Body of pancreas (tissue), 4 donors: ENCODE measurements around the gene RNPEP.

ENCODE experiments used
- POLR2A ChIP-seq, 3 donors: fragments of 450-650 bp; IDR thresholded peaks; one replicate each; pipeline ENCODE4 v1.6.1; 2016; ENCODE audit warnings: antibody characterized with exemption in 3 of 3, mild to moderate bottlenecking in 2 of 3
- TF ChIP-seq, protein P1 (sequence below), 7 experiments: fragments of 450-650 bp in 4 of 7; fragments of 200-600 bp in 3 of 7; sonication (generic) in 3 of 7; IDR thresholded peaks; one replicate each; pipeline ENCODE4 v1.5.1; 2016 to 2019; ENCODE audit warnings: antibody characterized with exemption in 7 of 7

DNA sequence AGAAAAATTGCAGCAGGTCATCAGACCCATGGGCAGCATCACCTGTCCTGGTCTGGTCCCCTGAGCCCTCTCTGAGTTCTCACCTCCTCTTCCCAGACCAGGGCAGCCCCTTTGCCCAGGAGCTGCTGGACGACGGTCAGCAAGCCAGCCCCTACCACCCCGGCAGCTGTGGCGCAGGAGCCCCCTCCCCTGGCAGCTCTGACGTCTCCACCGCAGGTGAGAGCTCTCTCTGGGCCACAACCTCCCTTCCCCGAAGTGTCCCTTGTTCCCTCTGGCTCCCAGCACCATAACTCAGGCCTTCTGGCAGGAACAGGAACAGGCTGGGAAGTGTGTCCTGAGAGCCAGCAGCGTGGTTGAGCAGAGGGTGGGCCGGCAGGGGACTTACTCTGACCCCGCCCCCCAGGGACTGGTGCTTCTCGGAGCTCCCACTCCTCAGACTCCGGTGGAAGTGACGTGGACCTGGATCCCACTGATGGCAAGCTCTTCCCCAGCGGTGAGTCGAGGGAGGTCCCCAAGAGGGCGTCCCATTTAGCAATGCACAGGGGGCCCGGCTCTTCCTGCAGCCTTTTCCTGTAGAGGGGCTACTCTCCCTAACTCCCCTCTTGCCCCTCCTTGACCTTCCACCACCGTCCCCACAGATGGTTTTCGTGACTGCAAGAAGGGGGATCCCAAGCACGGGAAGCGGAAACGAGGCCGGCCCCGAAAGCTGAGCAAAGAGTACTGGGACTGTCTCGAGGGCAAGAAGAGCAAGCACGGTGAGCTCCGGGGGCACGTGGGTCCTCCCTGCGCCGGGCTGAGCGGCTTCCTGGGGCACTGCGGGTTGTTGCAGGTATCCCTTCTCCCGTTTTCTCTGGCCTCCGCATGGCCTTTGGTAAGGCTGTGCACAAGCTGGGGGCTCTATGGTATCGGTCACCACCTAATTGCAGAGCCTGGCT lies 30.4 kb downstream of the RNPEP start:
- TF ChIP-seq, protein P1, sequence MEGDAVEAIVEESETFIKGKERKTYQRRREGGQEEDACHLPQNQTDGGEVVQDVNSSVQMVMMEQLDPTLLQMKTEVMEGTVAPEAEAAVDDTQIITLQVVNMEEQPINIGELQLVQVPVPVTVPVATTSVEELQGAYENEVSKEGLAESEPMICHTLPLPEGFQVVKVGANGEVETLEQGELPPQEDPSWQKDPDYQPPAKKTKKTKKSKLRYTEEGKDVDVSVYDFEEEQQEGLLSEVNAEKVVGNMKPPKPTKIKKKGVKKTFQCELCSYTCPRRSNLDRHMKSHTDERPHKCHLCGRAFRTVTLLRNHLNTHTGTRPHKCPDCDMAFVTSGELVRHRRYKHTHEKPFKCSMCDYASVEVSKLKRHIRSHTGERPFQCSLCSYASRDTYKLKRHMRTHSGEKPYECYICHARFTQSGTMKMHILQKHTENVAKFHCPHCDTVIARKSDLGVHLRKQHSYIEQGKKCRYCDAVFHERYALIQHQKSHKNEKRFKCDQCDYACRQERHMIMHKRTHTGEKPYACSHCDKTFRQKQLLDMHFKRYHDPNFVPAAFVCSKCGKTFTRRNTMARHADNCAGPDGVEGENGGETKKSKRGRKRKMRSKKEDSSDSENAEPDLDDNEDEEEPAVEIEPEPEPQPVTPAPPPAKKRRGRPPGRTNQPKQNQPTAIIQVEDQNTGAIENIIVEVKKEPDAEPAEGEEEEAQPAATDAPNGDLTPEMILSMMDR (IDR thresholded peaks at IDR 0.05), result no peak
- TF ChIP-seq POLR2A (IDR thresholded peaks at IDR 0.05), result peak in 2 of 3 donors; percentile 18 to 30
